ENCODE results near the gene TBC1D5. TPM values are rescaled to one million over a fixed set of nuclear protein-coding genes. Genes with fewer than 3 reads are reported as not detected.

Gene TBC1D5
- total RNA-seq, 1 experiment from 2014 or later: 181 TPM

DNA sequence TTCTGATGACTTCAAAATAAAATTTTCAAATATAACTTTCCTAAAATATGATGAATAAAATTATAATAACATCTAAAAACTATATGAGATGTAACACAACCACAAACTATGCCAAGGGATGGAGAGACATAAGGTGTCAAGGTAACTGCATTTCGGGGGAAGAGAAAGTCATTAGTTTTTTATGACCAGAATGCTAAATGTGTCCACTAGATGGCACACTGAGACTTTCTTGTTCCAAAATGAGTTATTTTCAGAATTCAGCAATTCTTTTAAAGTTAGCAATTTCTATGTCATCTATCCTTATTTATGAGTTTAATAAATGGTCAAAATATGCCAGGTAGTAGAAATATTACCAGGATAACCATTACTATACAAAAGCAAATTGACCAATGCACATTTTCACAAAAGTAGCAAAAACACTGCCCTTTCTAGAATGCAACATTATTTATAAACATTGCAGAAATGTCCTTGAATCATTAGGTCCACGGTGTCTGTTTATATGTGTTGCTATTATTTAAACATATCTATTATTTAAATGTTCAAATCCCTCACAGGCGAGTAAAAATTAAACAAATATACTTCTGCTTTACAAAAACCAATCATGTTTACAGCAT, 483.5 kb downstream of the TBC1D5 start:
- Histone ChIP-seq H3K4me1 (ENCODE audit: low read length) (peaks cover 10% of the 10 kb centered on the region), H3K27ac (ENCODE audit: low read length) (no peak overlapping the region), H2AFZ (ENCODE audit: low read length) (no peak overlapping the region), H3K9me2 (replicated peaks; ENCODE audit: insufficient read depth, low read length) (no peaks in the 10 kb centered on the region), H3K9me3 (ENCODE audit: low read length) (no peaks in the 10 kb centered on the region), H3K36me3 (ENCODE audit: insufficient read depth, low read length) (no peaks in the 10 kb centered on the region), H3K9ac (ENCODE audit: low read length) (no peak overlapping the region), H4K20me1 (ENCODE audit: insufficient read depth, low read depth, low read length) (no peaks in the 10 kb centered on the region), H3K79me2 (ENCODE audit: low read length) (0 out of 2 replicates have a peak, but pooled peaks cover 3% of the 10 kb centered on the region), H3K27me3 (ENCODE audit: low read length) (no peaks in the 10 kb centered on the region), H3K4me2 (ENCODE audit: low read depth, low read length, poor library complexity, severe bottlenecking) (peak overlapping the region; percentile 9), H3K4me3 (ENCODE audit: low read length) (no peak overlapping the region)
- peak; percentile 83 for DNase-seq

DNA sequence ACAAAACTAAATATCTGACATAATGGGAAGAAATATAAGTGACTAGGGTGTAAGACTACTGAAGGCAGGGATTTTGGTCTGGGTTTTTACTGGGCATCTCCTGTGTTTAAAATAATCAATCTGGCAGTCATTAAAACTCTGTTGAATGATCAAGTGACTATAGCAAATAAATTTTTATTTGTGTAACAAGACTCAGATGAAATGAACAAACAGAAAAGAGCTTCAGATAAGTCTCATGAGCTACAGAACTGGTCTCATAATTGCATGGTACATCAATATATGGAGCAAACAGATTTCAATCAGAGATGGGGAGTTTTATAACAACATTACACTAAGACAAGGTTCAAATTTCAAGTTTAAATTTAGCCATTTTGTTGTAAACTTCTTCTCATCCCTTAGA, 485.2 kb downstream of the TBC1D5 start:
- no peaks in the 10 kb centered on the region for H3K36me3 ChIP-seq (ENCODE audit: insufficient read depth, low read length)
- no peak overlapping the region for H3K27ac ChIP-seq (ENCODE audit: low read length)
- no peak overlapping the region for H3K4me2 ChIP-seq (ENCODE audit: low read depth, low read length, poor library complexity, severe bottlenecking)
- no peak overlapping the region for H2AFZ ChIP-seq (ENCODE audit: low read length)
- H3K9me3 ChIP-seq (ENCODE audit: low read length): no peaks in the 10 kb centered on the region
- no peak for DNase-seq
- H4K20me1 ChIP-seq (ENCODE audit: insufficient read depth, low read depth, low read length): no peaks in the 10 kb centered on the region
- H3K27me3 ChIP-seq (ENCODE audit: low read length): no peaks in the 10 kb centered on the region
- H3K79me2 ChIP-seq (ENCODE audit: low read length): 0 out of 2 replicates have a peak, but pooled peaks cover 3% of the 10 kb centered on the region
- peaks cover 10% of the 10 kb centered on the region for H3K4me1 ChIP-seq (ENCODE audit: low read length)
- H3K4me3 ChIP-seq (ENCODE audit: low read length): no peak overlapping the region
- no peaks in the 10 kb centered on the region for H3K9me2 ChIP-seq (replicated peaks; ENCODE audit: insufficient read depth, low read length)
- H3K9ac ChIP-seq (ENCODE audit: low read length): no peak overlapping the region

- Histone ChIP-seq H3K36me3 (ENCODE audit: insufficient read depth, low read length) (no peaks in the 10 kb centered on the region), H3K4me2 (ENCODE audit: low read depth, low read length, poor library complexity, severe bottlenecking) (no peak overlapping the region), H3K9me3 (ENCODE audit: low read length) (no peaks in the 10 kb centered on the region), H2AFZ (ENCODE audit: low read length) (no peak overlapping the region), H4K20me1 (ENCODE audit: insufficient read depth, low read depth, low read length) (no peaks in the 10 kb centered on the region), H3K9me2 (replicated peaks; ENCODE audit: insufficient read depth, low read length) (no peaks in the 10 kb centered on the region), H3K27me3 (ENCODE audit: low read length) (no peaks in the 10 kb centered on the region), H3K79me2 (ENCODE audit: low read length) (no peaks in the 10 kb centered on the region), H3K4me1 (ENCODE audit: low read length) (peaks cover 8% of the 10 kb centered on the region), H3K27ac (ENCODE audit: low read length) (no peak overlapping the region), H3K9ac (ENCODE audit: low read length) (no peak overlapping the region), H3K4me3 (ENCODE audit: low read length) (no peak overlapping the region)
- DNase-seq: no peak
Measured at GRCh38 chr3:17243621-17244020, 498.8 kb downstream of the TBC1D5 start.

GRCh38 chr3:17239417-17239816, 503.0 kb downstream of the TBC1D5 start:
- no peaks in the 10 kb centered on the region for H3K9me2 ChIP-seq (replicated peaks; ENCODE audit: insufficient read depth, low read length)
- no peaks in the 10 kb centered on the region for H4K20me1 ChIP-seq (ENCODE audit: insufficient read depth, low read depth, low read length)
- no peaks in the 10 kb centered on the region for H3K79me2 ChIP-seq (ENCODE audit: low read length)
- H3K4me1 ChIP-seq (ENCODE audit: low read length): peaks cover 9% of the 10 kb centered on the region
- no peak overlapping the region for H3K4me2 ChIP-seq (ENCODE audit: low read depth, low read length, poor library complexity, severe bottlenecking)
- no peak overlapping the region for H3K4me3 ChIP-seq (ENCODE audit: low read length)
- H3K9ac ChIP-seq (ENCODE audit: low read length): no peak overlapping the region
- H3K9me3 ChIP-seq (ENCODE audit: low read length): no peaks in the 10 kb centered on the region
- H3K27me3 ChIP-seq (ENCODE audit: low read length): no peaks in the 10 kb centered on the region
- no peak for DNase-seq
- H3K27ac ChIP-seq (ENCODE audit: low read length): no peak overlapping the region
- H2AFZ ChIP-seq (ENCODE audit: low read length): no peak overlapping the region
- 0 out of 2 replicates have a peak, but pooled peaks cover 3% of the 10 kb centered on the region for H3K36me3 ChIP-seq (ENCODE audit: insufficient read depth, low read length)

GRCh38 chr3:17238023-17238422, 504.4 kb downstream of the TBC1D5 start:
- Histone ChIP-seq H3K27me3 (ENCODE audit: low read length) (no peaks in the 10 kb centered on the region), H3K9me2 (replicated peaks; ENCODE audit: insufficient read depth, low read length) (no peaks in the 10 kb centered on the region), H3K9me3 (ENCODE audit: low read length) (no peaks in the 10 kb centered on the region), H3K4me3 (ENCODE audit: low read length) (no peak overlapping the region), H3K4me1 (ENCODE audit: low read length) (peaks cover 18% of the 10 kb centered on the region), H3K79me2 (ENCODE audit: low read length) (no peaks in the 10 kb centered on the region), H3K36me3 (ENCODE audit: insufficient read depth, low read length) (0 out of 2 replicates have a peak, but pooled peaks cover 3% of the 10 kb centered on the region), H3K9ac (ENCODE audit: low read length) (no peak overlapping the region), H3K4me2 (ENCODE audit: low read depth, low read length, poor library complexity, severe bottlenecking) (no peak overlapping the region), H4K20me1 (ENCODE audit: insufficient read depth, low read depth, low read length) (no peaks in the 10 kb centered on the region), H3K27ac (ENCODE audit: low read length) (no peak overlapping the region), H2AFZ (ENCODE audit: low read length) (no peak overlapping the region)
- no peak for DNase-seq

DNA sequence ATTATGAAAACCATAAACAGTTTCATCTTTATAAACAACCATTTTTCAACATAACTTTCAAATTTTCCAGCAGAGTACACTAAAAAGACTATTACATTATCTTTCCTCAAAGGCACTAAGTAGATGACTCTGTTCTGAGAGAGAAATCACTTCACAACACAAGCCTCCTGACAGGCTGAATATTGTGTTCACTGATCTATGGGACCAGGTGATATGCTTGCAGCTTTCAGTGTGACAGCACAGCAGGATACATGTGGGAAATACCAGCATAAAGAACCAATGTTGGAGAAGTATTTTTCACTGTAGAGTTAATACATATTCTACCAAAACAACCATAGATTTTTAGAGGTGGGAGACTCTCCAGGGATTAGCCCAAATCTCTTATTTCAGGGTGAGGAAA, 507.1 kb downstream of the TBC1D5 start:
- no peak overlapping the region for H3K4me3 ChIP-seq (ENCODE audit: low read length)
- no peaks in the 10 kb centered on the region for H3K9me3 ChIP-seq (ENCODE audit: low read length)
- no peak for DNase-seq
- H4K20me1 ChIP-seq (ENCODE audit: insufficient read depth, low read depth, low read length): no peaks in the 10 kb centered on the region
- no peaks in the 10 kb centered on the region for H3K27me3 ChIP-seq (ENCODE audit: low read length)
- no peaks in the 10 kb centered on the region for H3K79me2 ChIP-seq (ENCODE audit: low read length)
- H3K4me1 ChIP-seq (ENCODE audit: low read length): peaks cover 31% of the 10 kb centered on the region
- H3K27ac ChIP-seq (ENCODE audit: low read length): 0 out of 2 replicates have a peak overlapping the region, but pooled peaks have one; percentile 11
- no peak overlapping the region for H3K9ac ChIP-seq (ENCODE audit: low read length)
- no peaks in the 10 kb centered on the region for H3K9me2 ChIP-seq (replicated peaks; ENCODE audit: insufficient read depth, low read length)
- H3K4me2 ChIP-seq (ENCODE audit: low read depth, low read length, poor library complexity, severe bottlenecking): no peak overlapping the region
- H3K36me3 ChIP-seq (ENCODE audit: insufficient read depth, low read length): 0 out of 2 replicates have a peak, but pooled peaks cover 3% of the 10 kb centered on the region
- H2AFZ ChIP-seq (ENCODE audit: low read length): no peak overlapping the region

GRCh38 chr3:17234382-17234781, 508.0 kb downstream of the TBC1D5 start:
- no peak overlapping the region for H3K27ac ChIP-seq (ENCODE audit: low read length)
- no peak overlapping the region for H3K4me3 ChIP-seq (ENCODE audit: low read length)
- H2AFZ ChIP-seq (ENCODE audit: low read length): no peak overlapping the region

DNA sequence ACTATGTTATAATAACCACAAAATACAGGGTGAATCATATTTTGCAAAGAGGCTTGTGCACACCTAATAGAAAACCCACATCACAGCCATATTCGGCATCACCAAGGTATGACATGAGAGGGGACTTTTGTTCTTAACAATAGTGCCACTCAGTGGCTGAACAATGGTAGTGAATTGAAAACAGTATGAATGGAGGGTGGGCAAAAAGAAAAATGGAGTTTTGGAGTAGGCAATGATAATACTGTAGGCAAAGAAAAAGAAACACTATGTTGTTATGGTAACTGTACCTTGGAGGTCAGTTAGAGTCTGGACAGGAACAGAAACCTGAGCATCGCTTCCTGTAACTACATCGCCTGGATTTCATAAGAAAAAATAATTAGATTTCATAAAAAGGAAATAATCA, 509.0 kb downstream of the TBC1D5 start:
- 0 out of 2 replicates have a peak, but pooled peaks cover 3% of the 10 kb centered on the region for H3K36me3 ChIP-seq (ENCODE audit: insufficient read depth, low read length)
- H3K9me3 ChIP-seq (ENCODE audit: low read length): no peaks in the 10 kb centered on the region
- H3K79me2 ChIP-seq (ENCODE audit: low read length): no peaks in the 10 kb centered on the region
- H3K9me2 ChIP-seq (replicated peaks; ENCODE audit: insufficient read depth, low read length): no peaks in the 10 kb centered on the region
- H4K20me1 ChIP-seq (ENCODE audit: insufficient read depth, low read depth, low read length): no peaks in the 10 kb centered on the region
- peak overlapping the region; percentile 25 for H3K4me2 ChIP-seq (ENCODE audit: low read depth, low read length, poor library complexity, severe bottlenecking)
- peak; percentile 89 for DNase-seq
- H3K9ac ChIP-seq (ENCODE audit: low read length): no peak overlapping the region
- H3K4me3 ChIP-seq (ENCODE audit: low read length): no peak overlapping the region
- no peak overlapping the region for H3K27ac ChIP-seq (ENCODE audit: low read length)
- no peaks in the 10 kb centered on the region for H3K27me3 ChIP-seq (ENCODE audit: low read length)
- H3K4me1 ChIP-seq (ENCODE audit: low read length): peaks cover 31% of the 10 kb centered on the region
- H2AFZ ChIP-seq (ENCODE audit: low read length): no peak overlapping the region

More at GRCh38 chr3:17234382-17234781, 508.0 kb downstream of the TBC1D5 start:
- H3K4me2 ChIP-seq (ENCODE audit: low read depth, low read length, poor library complexity, severe bottlenecking): no peak overlapping the region
- H3K79me2 ChIP-seq (ENCODE audit: low read length): no peaks in the 10 kb centered on the region
- no peaks in the 10 kb centered on the region for H3K9me2 ChIP-seq (replicated peaks; ENCODE audit: insufficient read depth, low read length)
- no peaks in the 10 kb centered on the region for H3K9me3 ChIP-seq (ENCODE audit: low read length)
- DNase-seq: no peak
- H3K27me3 ChIP-seq (ENCODE audit: low read length): no peaks in the 10 kb centered on the region
- 0 out of 2 replicates have a peak, but pooled peaks cover 3% of the 10 kb centered on the region for H3K36me3 ChIP-seq (ENCODE audit: insufficient read depth, low read length)
- no peak overlapping the region for H3K9ac ChIP-seq (ENCODE audit: low read length)
- peaks cover 31% of the 10 kb centered on the region for H3K4me1 ChIP-seq (ENCODE audit: low read length)
- H4K20me1 ChIP-seq (ENCODE audit: insufficient read depth, low read depth, low read length): no peaks in the 10 kb centered on the region
